Femur (tissue), 1 donor: ENCODE data around the gene TBC1D17.

Experiments used
- DNase-seq: peaks from one replicate; pipeline ENCODE4 v3.0.0-alpha.2; 2017

Gene TBC1D17

GRCh38 chr19:49895566-49896297 lies 18.2 kb downstream of the TBC1D17 start:
- DNase-seq, result peak; percentile 15

GRCh38 chr19:49896863-49897621 lies 19.5 kb downstream of the TBC1D17 start, which contains the start of gene IL4I1:
Gene IL4I1 (minus strand): TSS chr19:49896887. CDS start chr19:49896160, 727 bp downstream.
- DNase-seq, result no peak

- no peak for DNase-seq
Observed at GRCh38 chr19:49904136-49904535, 26.6 kb downstream of the TBC1D17 start.

GRCh38 chr19:49906879-49907564 lies 29.5 kb downstream of the TBC1D17 start:
- no peak for DNase-seq

GRCh38 chr19:49907745-49908446 lies 30.4 kb downstream of the TBC1D17 start:
- DNase-seq, result no peak

- peak; percentile 14 for DNase-seq
Observed at GRCh38 chr19:49908480-49909420, 31.2 kb downstream of the TBC1D17 start.

GRCh38 chr19:49910179-49910578 lies 32.7 kb downstream of the TBC1D17 start:
- DNase-seq, result no peak

- DNase-seq, result peak; percentile 28
Observed at GRCh38 chr19:49911381-49912145, 34.1 kb downstream of the TBC1D17 start.

- no peak for DNase-seq
Observed at GRCh38 chr19:49912965-49913685, 35.6 kb downstream of the TBC1D17 start.

GRCh38 chr19:49913720-49914119 lies 36.2 kb downstream of the TBC1D17 start:
- DNase-seq, result no peak

- no peak for DNase-seq
Observed at GRCh38 chr19:49915271-49915670, 37.8 kb downstream of the TBC1D17 start.

GRCh38 chr19:49916839-49917733 lies 39.6 kb downstream of the TBC1D17 start:
- no peak for DNase-seq

GRCh38 chr19:49918089-49918488 lies 40.6 kb downstream of the TBC1D17 start:
- no peak for DNase-seq

GRCh38 chr19:49920624-49921363 lies 43.3 kb downstream of the TBC1D17 start:
- DNase-seq, result no peak

GRCh38 chr19:49921871-49922795 lies 44.6 kb downstream of the TBC1D17 start:
- DNase-seq, result no peak

- DNase-seq, result no peak
Observed at GRCh38 chr19:49923055-49924003, 45.8 kb downstream of the TBC1D17 start.
